UCSD-AML1 (cell line): Measurements from ENCODE around the gene RIN1.
A peak's percentile ranks its signal among the peaks of the same experiment; 100 is the strongest.

Source experiments
- DNase-seq: peaks from one replicate; lab custom pipeline; 2025; ENCODE audit not compliant: unreplicated experiment; lab: John Stamatoyannopoulos, UW

The RIN1 gene

DNA sequence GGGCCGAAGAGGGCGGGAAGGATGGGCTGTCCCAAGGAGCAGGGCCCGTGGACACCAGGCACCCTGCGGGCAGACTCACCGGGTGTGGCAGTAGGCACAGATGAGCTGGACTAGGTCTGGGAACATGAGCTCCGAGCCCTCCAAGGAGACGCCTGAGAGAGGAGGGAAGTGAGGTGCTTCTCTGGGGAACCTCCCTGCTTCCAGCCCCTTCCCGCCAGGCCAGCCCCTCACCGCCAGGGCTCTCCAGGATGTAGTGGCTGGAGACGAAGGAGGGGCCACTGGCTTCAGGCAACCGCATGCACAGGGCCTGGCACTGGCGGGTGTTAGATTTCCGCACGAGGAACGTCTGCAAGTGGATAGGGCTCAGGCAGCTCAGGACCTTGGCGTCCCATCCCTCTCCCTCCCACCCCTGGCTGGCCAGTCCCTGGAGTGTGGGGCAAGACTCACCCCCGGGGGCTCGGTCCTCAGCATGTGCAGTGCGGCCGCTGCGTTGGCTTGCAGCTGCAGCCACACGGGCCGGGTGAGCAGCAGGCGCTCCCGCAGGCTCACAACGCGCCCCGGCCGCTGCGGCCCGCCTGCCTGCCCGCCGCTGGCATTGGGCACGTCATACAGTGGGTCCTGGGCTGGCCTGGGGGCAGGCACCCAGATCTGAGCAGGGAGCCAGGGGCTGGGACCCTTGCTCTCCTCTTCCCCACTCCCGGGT lies 552 bp downstream of the RIN1 start:
- peak; percentile 60 for DNase-seq

DNA sequence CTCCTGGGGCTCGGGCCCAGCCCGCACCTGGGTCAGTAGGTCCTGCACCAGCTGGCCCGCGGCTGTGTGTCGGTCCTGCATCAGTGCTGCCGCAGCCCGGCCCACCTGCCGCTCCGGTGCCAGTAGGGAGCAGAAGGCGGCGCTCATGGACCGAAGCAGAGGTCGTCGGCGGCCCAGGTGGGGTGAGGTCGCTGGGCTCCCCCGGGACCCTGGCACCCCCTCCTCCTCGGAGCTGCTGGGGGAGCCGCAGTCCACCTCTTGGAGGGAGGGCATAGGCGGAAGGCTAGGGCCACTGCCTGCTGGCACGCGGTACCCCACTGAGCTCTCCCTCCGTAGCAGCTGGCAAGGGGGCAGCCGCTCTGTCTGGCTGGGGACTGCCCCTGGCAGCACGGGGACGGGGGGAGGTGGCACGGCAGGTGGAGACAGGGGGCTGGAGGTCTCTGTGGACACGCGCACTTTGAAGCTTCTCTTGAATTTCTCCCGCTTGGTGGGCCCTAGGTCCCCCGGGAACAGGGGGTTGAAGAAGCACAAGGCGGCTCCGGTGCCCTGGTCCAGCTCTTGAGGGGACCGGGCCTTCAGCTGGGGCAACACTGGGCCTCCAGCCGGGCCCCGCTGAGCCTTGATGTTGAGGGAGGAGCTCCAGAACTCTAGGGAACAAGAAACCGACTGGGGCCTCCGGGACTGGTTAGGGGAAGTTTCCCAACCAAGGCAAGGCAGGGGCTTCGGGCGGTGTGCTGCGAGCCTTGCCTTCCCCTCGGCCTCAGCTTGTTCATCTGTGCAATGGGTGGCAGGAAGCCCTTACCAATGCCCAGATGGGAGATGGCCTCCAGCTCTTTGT lies 1.4 kb downstream of the RIN1 start:
- DNase-seq: no peak

DNA sequence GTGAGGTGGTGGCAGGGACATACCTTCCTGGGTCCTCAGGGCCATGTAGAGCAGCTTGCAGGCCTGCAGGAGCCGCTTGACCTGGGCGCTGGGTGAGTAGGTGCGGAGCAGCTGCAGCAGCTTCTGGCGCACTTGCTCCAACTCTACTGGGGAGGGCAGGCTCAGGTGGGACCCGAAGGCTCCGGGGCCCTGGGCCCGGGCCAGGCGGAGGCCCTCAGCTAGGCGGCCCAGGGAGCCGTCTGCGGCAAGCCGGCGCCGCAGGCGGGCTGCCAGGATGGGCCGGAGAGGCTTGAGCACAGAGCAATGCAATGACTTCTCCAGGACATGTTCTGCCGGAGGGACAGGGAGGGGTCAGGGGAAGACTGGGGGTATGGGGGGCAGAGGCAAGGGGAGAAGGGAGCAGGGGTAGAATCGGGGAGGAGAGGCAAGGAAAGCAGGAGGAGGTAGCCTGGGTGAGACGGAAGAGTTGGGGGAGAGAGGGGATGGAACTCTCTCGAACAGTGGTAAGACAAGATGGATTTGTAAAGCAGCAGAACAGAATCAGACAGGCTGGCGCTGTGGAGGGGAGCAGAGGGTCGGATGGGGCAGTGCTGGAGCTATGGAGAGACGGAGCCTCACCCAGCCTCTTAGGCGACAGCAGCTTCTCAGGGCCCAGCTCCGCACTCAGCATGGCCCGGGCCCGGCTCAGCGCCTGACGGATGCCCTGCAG lies 2.2 kb downstream of the RIN1 start:
- no peak for DNase-seq

DNA sequence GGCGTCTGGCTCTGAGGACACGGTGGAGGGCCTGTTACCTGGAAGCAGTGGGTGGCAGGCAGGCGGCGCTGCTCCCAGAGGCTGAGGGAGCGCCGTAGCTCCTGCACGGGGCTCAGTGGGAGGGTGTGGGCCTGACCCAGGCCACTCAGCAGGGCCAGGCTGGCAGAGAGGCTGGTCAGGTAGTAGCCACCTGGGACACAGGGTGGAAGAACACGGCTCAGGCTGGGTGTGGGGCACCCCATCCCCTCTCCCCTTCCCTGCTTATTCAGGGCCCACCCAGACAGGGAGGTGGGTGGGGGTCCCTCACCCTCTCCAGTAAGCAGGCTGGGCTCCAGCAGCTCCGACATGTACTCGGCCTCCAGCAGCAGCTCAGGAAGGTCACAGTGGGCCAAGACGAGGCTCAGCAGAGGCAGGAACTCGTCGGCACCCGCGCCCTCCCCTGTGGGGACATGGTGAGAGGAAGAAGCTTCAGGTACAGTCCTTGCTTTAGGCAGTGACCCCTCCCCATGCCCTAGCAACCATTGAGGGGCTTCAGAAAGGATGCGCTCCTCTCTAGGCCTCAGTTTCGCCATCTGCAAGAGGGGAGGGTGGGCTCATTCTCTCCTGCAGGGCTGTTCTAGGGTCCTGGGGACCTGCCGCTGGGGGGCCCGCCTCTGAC lies 2.9 kb downstream of the RIN1 start:
- DNase-seq: no peak

DNA sequence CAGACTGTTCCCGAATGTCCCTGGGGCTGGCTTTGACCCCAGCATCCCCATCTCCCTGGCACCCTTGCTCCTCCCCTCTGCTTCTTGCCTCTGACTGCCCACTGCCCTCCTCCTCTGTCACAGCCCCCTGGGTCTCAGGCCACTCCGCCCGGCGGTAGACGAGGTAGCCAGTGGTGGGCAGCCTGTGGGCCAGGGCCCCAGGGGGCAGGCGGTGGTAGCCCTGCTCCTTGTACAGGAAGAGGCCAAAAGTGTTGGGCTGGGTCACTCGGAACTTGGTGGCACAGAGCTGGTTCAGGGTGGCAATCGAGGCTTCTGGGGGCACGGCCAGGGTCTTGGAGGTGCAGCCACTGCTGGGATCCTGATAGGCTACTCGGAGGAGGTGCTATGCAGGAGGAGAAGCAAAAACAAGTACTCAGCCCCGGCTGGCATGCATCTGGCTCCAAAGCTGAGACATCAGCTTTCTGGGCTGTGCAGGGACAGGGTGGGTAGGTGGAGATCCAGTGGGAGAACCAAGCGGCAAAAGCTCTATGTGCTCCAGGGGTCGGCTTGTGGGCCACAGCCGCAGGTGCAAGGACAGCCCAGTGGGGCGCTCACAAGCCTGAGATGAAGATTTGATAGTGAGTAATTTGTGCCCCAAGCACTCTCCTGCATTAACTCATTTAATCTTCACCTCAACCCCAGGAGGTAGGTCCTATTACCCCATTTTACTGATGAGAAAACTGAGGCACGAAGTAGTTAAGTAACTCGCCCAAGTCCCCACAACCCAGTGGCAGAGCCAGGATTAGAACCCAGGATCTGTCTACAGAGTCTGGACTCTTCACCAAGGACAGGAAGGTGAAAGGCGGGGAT lies 3.6 kb downstream of the RIN1 start:
- DNase-seq: no peak

DNA sequence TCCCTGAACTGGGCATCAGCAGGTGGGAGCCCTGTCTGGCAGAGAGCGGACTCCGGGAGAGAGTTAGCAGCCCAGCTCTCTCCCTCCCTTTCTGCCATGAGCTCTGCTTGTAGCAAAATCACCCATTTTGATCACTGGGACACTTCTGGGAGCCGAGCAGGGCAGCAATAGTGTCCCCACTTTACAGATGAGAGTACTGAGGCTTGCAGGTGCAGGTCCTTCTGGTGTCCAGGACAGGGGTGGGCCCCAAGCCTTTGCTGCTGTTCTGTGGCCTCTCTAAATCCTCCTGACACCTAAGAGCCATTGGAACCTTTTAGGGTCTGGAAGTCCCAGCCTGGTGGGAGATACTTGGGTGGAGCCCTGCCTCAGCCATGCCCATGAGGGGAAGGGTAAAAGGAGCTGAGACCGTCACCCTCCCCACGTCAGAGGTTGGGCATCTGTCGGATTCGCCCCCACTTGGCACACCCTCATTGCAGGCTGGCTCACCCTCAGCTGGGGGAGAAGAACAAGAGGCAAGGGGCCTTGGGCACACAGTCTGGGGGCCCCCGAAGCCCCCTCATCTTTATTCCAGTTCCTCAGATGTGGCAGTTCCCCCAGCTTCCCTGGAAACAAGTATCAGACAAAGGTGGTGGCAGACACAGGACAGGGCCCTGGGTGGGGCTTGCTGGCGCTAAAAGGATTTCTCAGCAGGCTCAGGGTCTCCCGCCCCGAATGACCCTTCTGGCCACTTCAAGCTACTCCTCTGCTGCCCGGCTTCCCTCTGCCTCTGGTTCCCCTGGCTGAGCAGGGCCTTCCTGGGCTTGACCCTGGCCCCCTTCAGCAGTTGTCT lies 4.5 kb downstream of the RIN1 start:
- no peak for DNase-seq

DNA sequence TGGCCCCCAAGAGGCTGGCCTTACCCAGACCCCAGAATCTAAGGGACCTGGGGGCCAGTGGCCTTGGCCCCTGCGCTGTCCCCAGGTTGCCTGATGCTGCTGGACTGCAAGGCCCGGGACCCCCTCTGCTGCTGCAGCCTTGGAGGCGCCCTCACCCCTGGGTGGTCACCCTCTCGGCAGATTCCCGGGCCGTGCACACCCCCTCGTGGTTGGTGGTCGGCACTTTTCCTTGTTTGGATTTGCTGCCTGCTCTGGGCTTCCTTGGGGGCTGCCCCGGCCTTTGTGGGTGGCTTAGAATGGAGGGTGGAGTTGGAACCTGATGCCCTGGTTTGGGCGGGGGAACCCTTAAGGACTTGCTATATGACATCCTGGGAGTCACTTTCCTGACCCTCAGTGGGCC lies 5.3 kb downstream of the RIN1 start:
- DNase-seq: no peak

DNA sequence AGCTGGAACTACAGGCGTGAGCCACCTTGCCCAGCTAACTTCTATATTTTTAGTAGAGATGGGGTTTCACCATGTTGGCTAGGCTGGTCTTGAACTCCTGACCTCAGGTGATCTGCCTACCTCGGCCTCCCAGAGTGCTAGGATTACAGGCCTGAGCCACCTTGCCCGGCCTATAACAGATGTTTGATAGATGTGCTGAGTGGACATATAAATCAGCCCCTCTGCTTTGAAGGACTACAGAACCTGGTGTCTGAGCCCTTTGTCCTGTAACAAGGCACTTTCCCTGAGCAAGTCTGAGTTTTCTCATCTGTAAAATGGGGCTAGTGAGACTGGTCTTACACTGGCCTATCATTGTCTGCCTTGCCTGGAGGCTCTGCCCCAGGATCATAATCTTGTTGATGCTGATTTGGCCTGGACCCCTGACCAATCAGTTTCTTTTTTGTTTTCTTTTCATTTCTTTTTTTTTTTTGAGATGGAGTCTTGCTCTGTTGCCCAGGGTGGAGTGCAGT lies 7.0 kb downstream of the RIN1 start:
- no peak for DNase-seq

DNA sequence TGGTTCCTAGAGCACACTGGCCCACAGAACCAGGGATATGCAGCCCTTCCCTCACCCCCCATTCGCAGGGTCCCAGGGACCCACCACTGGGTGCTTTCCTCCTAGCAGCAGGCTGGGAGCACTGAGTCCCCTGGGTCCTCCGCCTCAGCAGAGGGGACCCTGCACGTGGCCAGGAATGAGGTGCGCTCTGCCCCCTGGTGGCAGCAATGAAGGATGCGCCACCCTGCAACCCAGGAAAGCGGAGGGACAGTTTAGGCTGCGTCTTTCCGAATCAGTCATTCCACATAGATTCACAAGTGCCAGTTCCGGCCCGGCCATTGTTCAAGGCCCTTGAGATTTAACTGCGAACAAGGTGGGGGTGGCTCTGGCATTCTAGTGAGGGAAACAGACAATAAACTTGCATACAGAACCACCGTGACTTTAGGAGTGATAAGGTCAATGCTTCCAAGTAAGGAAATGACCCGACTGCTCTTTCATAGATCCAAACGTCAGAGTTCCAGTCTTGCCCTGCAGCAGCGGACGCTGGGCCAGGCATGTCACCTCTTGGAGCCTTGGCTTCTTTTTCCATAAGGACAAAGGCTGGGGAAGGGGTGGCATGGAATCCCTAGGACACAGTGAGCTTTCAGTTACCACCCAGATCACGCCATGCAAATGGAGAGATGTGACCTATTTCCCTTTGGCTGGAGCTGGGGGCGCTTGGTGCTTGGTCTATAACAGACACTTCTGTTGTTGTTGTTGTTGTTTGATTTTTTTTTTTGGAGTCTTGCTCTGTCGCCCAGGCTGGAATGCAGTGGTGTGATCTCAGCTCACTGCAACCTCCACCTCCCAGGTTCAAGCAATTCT lies 7.7 kb downstream of the RIN1 start:
- peak; percentile 84 for DNase-seq

DNA sequence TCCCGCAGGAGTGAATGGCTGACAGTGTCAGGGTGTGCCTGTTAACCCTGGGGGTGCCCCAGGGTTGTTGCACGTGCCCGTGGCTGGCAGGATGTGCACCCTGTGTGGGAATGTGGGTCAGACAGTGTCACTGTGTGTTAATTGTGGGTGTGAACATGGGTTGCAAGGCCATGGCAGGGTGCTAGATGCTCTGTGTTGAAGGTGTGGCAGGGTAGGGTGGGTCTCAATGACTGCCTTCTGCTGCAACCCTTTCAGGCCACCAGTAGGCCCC lies 8.3 kb downstream of the RIN1 start:
- no peak for DNase-seq

DNA sequence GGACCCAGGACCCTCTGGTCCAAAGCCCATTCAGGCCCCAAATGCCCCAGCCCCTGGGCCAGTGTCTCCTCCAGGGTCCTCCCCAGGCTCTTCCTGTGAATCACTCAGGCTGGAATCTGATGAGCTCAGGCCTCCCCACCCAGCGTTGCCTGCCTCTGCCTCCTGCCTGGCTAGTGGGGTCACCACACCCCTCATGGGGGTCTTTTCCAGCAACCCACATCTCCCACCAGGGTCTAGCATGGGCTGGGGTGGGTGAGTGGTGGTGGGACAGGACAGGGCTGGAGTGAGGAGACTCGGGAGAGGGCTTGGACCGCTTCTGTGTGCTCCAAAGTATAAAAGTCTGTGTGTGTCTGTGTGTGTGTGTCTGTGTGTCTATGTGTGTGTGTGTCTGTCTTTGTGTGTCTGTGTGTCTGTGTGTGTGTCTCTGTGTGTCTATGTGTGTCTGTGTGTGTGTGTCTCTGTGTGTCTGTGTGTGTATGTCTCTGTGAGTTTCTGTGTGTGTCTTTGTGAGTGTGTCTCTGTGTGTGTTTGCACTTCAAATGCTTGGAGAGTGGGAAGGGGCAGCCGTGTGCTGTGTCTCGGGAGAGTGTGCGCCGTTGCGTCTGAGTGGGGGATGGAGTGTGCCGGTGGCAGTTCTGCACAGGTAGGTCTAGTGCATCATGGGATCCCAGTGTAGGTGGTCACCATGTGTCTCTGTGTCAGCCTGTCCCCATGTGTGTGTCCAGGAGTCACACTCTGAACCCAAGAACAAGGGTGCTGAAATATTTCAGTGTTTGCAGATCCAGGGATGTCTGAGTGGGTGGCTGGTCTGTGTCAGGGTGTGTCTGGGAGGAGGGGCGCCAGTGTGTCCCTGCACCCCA lies 8.8 kb downstream of the RIN1 start:
- no peak for DNase-seq

DNA sequence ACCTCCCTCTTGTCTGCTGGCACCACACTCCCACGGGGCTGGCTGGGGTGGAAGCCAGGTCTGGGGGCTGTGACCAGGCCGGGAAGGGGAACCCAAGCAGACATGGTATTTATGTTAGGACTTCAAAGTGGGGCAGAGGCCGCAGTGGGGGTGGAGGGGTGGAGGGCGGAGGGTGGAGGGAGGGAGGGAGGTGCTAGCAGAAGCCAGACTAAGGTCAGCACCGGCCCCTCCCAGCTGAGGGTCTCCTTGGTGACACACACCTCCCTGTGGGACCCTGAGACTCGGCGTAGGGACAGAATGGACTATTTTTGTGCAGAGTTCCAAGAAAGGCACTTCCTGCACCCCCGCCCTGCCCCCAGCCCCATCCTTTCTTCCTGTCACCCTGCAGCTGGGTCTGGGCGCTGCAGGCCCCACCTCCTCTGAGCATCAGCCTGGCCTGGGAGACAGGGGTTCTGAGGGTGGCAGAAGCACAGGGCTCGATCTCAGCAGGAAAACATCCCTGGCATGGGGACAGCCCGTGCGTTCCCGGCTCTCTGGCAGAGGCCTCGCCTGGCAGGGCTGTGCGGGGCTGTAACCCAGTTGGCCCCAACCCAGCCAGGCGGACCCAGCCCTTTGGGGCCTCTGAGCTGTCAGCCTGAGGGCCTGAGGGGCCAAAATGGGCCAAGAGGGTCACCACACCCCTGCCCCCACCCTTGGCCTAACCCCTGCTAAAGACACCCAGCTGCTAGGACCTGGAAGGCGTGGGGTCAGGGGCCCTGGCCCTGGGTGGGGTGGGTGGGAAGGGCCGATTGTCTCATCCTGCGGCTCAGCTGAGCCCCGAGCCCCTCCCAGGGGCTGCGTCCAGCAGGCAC lies 9.7 kb downstream of the RIN1 start:
- peak; percentile 83 for DNase-seq

DNA sequence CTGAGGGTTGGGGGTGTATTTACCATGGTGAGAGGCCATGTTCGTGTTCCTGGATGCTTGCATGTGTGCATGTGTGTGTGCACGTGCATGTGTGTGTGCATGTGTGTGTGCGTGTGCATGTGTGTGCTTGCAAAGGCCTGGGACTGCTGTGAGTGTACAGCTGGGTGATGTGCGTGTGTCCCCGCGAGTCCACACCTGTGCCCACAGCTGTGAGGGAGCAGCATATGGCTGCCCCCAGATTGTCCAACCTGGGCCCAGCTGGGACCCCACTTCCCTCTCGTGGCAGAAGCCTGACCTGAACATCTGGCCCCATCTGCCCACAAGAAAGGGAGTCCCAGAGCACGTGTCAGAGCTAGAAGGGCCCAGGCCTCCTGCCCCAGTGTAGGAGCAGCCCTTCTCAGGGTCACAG lies 11.0 kb downstream of the RIN1 start:
- peak; percentile 50 for DNase-seq

DNA sequence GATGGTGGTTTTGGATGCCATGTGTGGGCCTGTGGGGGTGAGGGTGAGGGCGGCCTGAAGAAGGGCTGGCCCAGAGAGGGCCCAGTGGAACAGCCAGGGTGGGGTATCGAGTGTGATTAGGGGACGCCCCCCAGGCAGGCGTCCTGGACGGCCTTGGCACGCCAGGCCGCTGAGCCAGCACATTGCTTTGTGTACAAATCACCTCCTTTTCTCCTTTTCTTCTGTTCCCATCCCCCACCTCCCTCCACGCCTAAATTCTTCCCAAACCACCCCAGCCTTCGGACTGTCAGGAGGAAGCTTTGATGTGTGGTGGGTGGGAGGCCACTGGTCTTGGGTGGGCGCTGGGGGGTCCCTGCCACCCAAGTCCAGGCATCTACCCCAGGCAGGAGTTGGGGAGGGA lies 11.6 kb downstream of the RIN1 start:
- DNase-seq: no peak

DNA sequence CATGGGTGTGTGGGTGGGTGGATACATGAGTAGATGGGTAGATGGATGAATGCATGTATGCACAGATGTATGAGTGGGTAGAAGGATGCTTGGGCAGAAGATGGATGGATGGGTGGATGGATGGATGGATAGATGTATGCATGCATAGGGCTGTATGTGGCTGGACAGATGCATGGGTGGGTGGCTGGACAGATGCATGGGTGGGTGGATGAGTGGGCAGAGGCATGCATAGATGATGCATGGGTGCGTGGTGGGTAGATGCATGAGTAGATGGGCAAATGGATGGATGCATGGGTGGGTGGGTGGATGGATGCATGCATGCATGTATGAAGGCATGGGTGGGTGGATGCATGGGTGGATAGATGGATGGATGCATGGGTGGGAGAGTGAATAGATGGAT lies 12.6 kb downstream of the RIN1 start:
- no peak for DNase-seq

DNA sequence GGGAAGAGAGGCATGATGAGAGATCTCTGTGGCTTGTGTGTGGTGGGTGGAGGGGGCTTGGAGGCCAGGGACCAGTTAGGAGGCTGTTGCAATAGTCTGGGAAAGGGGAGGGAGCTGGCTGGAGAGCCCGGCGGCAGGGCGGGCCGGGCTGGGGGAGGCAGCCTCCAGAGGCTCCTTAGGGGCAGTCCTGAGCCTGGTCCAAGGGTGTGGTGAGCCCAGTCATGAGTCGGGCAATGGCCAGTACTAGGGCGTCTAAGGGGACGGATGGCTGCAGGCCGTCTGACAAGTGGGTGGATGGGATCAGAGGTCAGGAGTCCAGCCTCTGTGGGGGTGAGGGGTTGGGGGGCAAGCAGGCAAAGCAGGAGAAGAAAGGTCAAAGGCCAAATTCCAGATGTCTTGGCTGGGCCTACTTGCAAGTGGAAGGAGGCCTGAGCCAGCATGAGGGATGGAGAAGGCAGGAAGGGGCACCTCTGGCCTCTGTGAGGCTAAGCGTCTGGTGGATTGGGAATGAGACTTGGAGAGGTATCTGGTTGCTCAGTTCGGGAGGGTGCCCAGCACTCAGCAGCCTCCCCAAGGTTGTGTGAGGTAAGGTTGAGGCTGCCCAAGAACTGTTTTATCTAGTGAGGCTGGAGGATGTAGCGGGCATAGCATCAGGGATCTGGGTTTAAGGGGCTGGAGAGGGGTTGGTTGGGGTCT lies 13.4 kb downstream of the RIN1 start:
- DNase-seq: no peak
